Measurements from ENCODE around the gene MLLT1.

- TF ChIP-seq POLR2AphosphoS5 (IDR thresholded peaks at IDR 0.05; ENCODE audit: borderline replicate concordance, low read depth, low read length), result no peak
- no peak for TF ChIP-seq EZH2 (IDR thresholded peaks at IDR 0.05)
- no peak for TF ChIP-seq FOXP2 (optimal IDR thresholded peaks at IDR 0.05; ENCODE audit: control extremely low read depth, extremely low read length, insufficient read depth)
Observed at GRCh38 chr19:6173190-6173589, 106.6 kb downstream of the MLLT1 start.

Data from SK-N-MC (cell line).